Activated naive CD4-positive, alpha-beta T cell treated with anti-CD3 and anti-CD28 coated beads for 36 hours (primary cell): ENCODE data around the gene NSD2. TPM values are rescaled to one million over a fixed set of nuclear protein-coding genes. Genes with fewer than 3 reads are reported as not detected.
"Not testable (repeated sequence)": the region's sequence is repeated elsewhere in the genome, so short reads cannot be mapped to it uniquely, and the experiment has no call there.

Source experiments
- CTCF ChIA-PET: fragments of 350-600 bp; sonication (Branson Sonifier 250); formaldehyde crosslinking; loops from one replicate; lab custom pipeline; 2021; ENCODE audit warnings: antibody characterized with exemption; lab: Charles Lee
- DNase-seq: peaks from one replicate; pipeline ENCODE4 v3.0.0-alpha.2; 2020
- H3K27ac Mint-ChIP-seq: one replicate; pipeline ENCODE4 v1.8.0; 2021; ENCODE audit warnings: mild to moderate bottlenecking, mixed read lengths
- H3K27me3 Mint-ChIP-seq: one replicate; pipeline ENCODE4 v1.8.0; 2021; ENCODE audit warnings: low read depth, mixed read lengths
- H3K36me3 Mint-ChIP-seq: one replicate; pipeline ENCODE4 v1.8.0; 2021; ENCODE audit warnings: low read depth, mixed read lengths
- H3K4me1 Mint-ChIP-seq: one replicate; pipeline ENCODE4 v1.8.0; 2021; ENCODE audit warnings: low read depth, mixed read lengths
- H3K4me3 Mint-ChIP-seq: one replicate; pipeline ENCODE4 v1.8.0; 2021; ENCODE audit warnings: mild to moderate bottlenecking, moderate library complexity, mixed read lengths
- H3K9me3 Mint-ChIP-seq: one replicate; pipeline ENCODE4 v1.8.0; 2021; ENCODE audit warnings: mixed read lengths
- intact Hi-C: fragments of 100-400 bp; cut with micrococcal nuclease; formaldehyde crosslinking; loops from one replicate; pipeline ENCODE4 v1.15.1; 2023
- total RNA-seq, 2 experiments: library from RNA; stranded (reverse); gene quantifications; one replicate each; pipeline ENCODE4 v1.2.3, GENCODE V29; 2021

Gene NSD2
- total RNA-seq, 2 experiments from 2014 or later, result 246 to 250 TPM

DNA sequence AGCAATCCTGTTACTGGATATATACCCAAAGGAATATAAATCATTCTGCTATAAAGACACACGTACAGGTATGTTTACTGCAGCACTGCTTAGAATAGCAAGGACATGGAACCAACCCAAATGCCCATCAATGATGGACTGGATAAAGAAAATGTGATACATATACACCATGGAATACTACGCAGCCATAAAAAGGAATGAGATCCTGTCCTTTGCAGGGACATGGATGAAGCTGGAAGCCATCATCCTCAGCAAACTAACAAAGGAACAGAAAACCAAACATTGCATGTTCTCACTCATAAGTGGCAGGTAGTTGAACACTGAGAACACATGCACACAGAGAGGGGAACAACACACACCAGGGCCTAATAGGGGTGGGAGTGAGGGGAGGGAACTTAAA, 132.2 kb downstream of the NSD2 start:
- Mint-ChIP-seq H3K9me3 (peaks cover 19% of the 10 kb centered on the region), H3K4me1 (peaks cover 56% of the 10 kb centered on the region), H3K36me3 (peaks cover 46% of the 10 kb centered on the region)
- intact Hi-C loops, H3K27ac Mint-ChIP-seq, H3K27me3 Mint-ChIP-seq, CTCF ChIA-PET, DNase-seq, H3K4me3 Mint-ChIP-seq: not testable (repeated sequence)

DNA sequence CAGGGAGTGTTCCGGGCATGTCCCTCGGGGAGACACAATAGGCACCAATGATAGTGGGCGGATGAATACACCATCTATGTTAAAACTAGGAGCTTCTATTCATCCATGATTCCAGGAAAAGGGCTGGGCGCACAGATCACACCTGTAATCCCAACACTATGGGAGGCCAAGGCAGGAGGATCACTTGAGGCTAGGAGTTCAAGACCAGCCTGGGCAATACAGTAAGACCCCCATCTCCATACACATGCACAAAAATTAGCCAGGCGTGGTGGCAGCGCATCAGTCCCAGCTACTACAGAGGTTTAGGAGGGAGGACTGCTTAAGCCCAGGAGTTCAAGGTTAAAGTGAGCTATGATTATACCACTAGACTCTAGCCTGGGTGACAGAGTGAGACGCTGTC, 135.2 kb downstream of the NSD2 start:
- CTCF ChIA-PET, result interaction anchor here (1.4 kb wide), 1 partner anchor 11 kb away, joined by 5 read pairs; no protein-coding TSS in a partner anchor
- Mint-ChIP-seq H3K36me3 (peaks cover 18% of the 10 kb centered on the region), H3K9me3 (no peaks in the 10 kb centered on the region), H3K4me1 (peaks cover 43% of the 10 kb centered on the region), H3K27ac (no peak overlapping the region), H3K4me3 (no peak overlapping the region), H3K27me3 (no peaks in the 10 kb centered on the region)
- intact Hi-C loops, result no loop called here
- DNase-seq, result no peak

DNA sequence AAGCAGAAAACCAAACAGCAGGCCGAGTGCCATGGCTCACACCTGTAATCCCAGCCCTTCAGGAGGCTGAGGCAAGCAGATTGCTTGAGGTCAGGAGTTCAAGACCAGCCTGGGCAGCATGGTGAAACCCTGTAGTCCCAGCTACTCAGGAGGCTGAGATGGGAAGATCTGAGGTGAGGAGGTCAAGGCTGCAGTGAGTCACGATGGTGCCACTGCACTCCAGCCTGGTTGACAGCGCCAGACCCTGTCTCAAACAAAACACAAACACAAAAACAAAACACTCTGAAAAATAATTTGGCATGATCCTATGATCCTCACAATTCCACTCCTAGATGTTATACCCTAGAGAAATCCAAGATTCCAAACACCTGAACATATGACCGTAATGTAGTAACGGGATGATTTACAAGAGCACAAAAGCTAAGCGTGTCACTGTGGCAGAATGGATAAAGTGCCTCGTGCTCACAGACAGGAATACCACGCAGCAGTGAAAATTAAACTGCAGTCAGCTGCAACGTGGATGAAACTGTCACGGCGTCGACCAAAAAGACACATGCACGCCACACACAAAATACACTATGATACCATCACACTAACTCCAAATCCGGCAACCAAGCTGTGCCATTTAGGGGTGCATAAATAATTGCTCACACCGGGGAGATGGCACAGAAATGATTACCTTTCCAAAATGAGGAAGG, 135.9 kb downstream of the NSD2 start:
- H3K27me3 Mint-ChIP-seq, result no peaks in the 10 kb centered on the region
- H3K4me3 Mint-ChIP-seq, result peak overlapping the region; percentile 85
- intact Hi-C loops, result no loop called here
- no peak for DNase-seq
- H3K4me1 Mint-ChIP-seq, result peaks cover 43% of the 10 kb centered on the region
- H3K36me3 Mint-ChIP-seq, result peaks cover 18% of the 10 kb centered on the region
- H3K27ac Mint-ChIP-seq, result no peak overlapping the region
- H3K9me3 Mint-ChIP-seq, result no peaks in the 10 kb centered on the region
- CTCF ChIA-PET, result interaction anchor here (1.4 kb wide), 1 partner anchor 12 kb away, joined by 5 read pairs; no protein-coding TSS in a partner anchor

DNA sequence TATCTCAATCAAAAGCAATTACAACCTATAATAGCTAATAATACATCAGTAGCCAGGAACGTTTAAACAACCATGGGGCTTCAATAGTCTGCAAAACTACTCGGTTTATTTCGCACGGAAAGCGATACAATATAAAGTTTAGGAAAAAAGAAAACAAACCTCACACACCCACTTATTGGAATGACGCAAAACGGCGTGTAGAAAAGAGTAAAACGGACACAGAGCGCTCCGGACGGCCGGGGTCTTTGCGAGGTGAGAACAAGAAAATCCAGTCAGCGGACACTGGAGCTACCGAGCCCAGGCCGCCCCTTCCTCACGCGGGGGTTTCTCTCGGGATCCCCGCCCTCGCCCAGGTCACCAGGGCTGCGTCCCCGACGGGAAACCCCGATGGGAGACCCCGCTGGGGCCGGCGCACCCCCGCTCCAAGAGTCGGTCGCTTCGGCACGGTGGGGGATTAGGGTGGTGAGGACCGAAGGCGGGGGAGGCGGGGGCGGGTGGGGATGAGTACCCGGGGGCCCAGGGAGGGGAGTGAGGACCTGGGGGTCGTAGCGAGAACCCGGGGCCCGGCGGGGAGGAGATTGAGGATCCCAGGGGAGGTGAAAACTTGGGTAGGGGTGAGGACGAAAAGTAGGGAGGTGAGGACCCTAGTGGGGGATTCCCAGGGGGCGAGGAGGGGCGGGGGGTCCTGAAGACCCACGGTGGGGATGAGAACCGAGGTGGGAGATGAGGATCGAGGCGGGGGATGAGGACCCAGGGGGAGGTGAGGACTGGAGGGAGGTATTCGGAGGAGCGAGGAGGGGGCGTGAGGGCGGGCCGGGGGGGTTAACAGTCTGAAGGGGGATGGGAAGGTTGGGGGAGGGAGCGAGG, 136.8 kb downstream of the NSD2 start:
- intact Hi-C loops, result loop anchor here (1.0 to 2.0 kb wide), 3 partner anchors 138 to 759 kb away; partner anchors contain the start of gene CTBP1

DNA sequence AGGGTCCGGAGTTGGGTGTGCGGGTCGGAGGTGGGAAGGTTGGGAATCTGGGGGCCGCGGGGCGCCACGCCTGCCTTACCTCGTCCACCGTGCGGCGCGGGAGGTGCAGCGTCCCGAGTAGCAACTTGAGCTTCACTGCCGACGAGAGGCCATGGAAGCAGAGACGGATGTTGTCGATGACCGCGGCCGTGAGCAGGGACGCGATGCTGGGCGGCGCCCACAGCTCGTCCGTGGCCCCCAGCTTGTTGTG, 137.4 kb downstream of the NSD2 start:
- Mint-ChIP-seq H3K36me3 (peaks cover 5% of the 10 kb centered on the region), H3K27ac (peak overlapping the region; percentile 87)
- DNase-seq, result no peak

More for the DNA sequence above, 136.8 kb downstream of the NSD2 start:
- no peak for DNase-seq
- peaks cover 10% of the 10 kb centered on the region for H3K36me3 Mint-ChIP-seq
- peak overlapping the region; percentile 87 for H3K27ac Mint-ChIP-seq
- CTCF ChIA-PET, result no interaction called here
- peak overlapping the region; percentile 85 for H3K4me3 Mint-ChIP-seq
- H3K27me3 Mint-ChIP-seq, result no peaks in the 10 kb centered on the region
- no peaks in the 10 kb centered on the region for H3K9me3 Mint-ChIP-seq
- H3K4me1 Mint-ChIP-seq, result peaks cover 34% of the 10 kb centered on the region

DNA sequence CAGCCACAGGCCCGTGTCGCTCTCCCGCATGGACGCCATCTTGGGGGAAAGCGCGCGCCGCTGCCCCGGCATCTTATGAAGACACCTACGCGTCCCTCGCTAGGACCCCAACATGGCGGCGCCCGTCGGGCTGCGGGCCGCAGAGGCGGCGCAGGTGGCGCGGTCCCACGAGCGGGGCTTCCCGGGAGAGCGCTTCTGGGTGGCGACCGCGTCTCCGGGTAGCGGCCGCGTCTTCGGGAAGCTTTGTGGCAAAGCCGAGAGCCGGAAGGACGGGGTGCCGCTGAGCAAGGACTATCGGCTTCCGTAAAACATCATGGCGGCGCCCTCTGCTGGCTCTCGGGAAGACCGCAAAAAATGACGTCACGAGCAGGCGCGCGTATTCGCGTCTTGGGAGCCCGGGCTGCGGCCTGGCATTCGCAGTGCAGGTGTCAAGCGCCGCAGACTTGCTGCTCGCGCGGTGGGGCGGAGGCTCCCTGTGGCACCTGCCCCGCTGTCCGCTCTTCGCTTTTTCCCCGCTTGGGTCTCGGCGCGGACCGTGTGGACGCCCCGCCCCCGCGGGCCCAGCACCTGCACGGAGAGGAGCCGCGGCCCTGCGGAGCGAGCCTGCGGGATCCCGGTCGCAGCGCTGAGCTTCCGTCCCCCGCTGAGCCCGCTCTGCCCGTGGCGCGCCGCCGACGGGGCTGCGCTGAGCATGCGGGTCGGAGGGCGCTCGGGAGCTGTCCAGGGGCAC, 137.9 kb downstream of the NSD2 start, which contains the start of gene NELFA:
Gene NELFA, minus strand, starts transcription at position 54 of the 730 bp plus-strand sequence. Its CDS starts 15 bp downstream, at position 39.
- H3K9me3 Mint-ChIP-seq, result no peaks in the 10 kb centered on the region
- H3K4me1 Mint-ChIP-seq, result peaks cover 29% of the 10 kb centered on the region
- intact Hi-C loops, result loop anchor here (1.0 to 2.0 kb wide), 9 partner anchors 32 to 760 kb away; partner anchors contain the start of genes CTBP1, HAUS3, LETM1 and MXD4

More for the DNA sequence above, 137.4 kb downstream of the NSD2 start:
- Mint-ChIP-seq H3K27me3 (no peaks in the 10 kb centered on the region), H3K4me3 (peak overlapping the region; percentile 85), H3K9me3 (no peaks in the 10 kb centered on the region), H3K4me1 (peaks cover 29% of the 10 kb centered on the region)
- intact Hi-C loops, result loop anchor here (1.0 to 2.0 kb wide), 3 partner anchors 138 to 760 kb away; partner anchors contain the start of gene CTBP1
- CTCF ChIA-PET, result interaction anchor here (0.6 to 1.2 kb wide), 2 partner anchors 21 to 28 kb away, joined by 3 to 4 read pairs; no protein-coding TSS in a partner anchor

DNA sequence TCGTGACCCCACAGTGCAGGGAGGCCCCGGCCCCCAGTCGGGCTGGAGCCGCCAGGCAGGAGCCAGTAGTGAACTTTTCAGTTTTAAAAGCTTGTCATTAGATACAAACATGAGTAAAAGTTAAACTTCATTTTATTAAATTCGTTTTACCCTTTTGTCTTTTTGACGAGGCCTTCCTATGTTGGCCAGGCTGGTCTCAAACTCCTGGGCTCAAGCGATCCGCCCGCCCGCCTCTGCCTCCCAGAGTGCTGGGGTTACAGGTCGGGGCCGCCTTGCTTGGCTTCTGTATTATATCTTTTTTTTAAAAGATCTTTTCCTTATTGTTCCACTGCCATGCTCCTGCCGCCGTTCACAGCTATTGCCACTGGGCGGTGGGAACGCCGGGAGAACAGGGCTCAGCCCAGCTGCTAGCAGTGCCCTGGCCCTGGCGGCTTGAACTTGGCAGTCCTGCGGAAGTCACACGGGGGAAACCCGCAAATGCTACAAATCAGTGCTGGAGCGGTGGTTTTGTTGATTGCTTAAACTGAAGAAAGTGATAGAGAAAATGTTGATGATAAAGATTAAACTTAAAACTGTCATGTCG, 138.5 kb downstream of the NSD2 start:
- intact Hi-C loops, result loop anchor here (1.0 to 2.0 kb wide), 8 partner anchors 32 to 761 kb away; partner anchors contain the start of genes CTBP1, HAUS3, LETM1 and MXD4
- Mint-ChIP-seq H3K4me1 (peaks cover 29% of the 10 kb centered on the region), H3K27ac (peak overlapping the region; percentile 87), H3K36me3 (peaks cover 2% of the 10 kb centered on the region), H3K4me3 (peak overlapping the region; percentile 85), H3K9me3 (no peaks in the 10 kb centered on the region), H3K27me3 (no peaks in the 10 kb centered on the region)
- CTCF ChIA-PET, result interaction anchor here (0.6 to 1.3 kb wide), 3 partner anchors 27 to 110 kb away, joined by 3 read pairs; no protein-coding TSS in a partner anchor
- peak; percentile 77 for DNase-seq

More for the DNA sequence above, 137.9 kb downstream of the NSD2 start, which contains the start of gene NELFA:
- H3K27me3 Mint-ChIP-seq, result no peaks in the 10 kb centered on the region
- CTCF ChIA-PET, result interaction anchor here (0.6 to 1.3 kb wide), 3 partner anchors 20 to 109 kb away, joined by 3 to 4 read pairs (median 3); no protein-coding TSS in a partner anchor
- peak within 1 kb of the TSS; percentile 87 for H3K27ac Mint-ChIP-seq
- H3K36me3 Mint-ChIP-seq, result peaks cover 3% of the 10 kb centered on the region
- peak within 1 kb of the TSS; percentile 85 for H3K4me3 Mint-ChIP-seq
- peak; percentile 97 for DNase-seq

DNA sequence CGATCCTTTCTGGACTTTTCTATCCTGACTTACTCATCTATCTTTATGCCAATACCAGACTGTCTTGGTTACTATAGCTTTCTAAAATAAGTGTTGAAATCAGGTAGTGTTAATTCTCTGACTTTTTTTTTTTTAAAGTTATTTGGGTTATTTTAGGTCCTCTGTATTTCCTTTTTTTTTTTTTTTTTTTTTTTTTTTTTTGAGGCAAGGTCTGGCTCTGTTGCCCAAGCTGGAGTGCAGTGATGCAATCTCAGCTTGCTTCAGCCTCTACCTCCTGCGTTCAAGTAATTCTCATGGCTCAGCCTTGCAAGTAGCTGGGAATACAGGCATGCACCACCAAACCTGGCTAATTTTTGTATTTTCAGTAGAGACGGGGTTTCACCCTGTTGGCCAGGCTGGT, 140.4 kb downstream of the NSD2 start:
- Mint-ChIP-seq H3K36me3 (no peaks in the 10 kb centered on the region), H3K4me3 (no peak overlapping the region), H3K27ac (no peak overlapping the region), H3K27me3 (no peaks in the 10 kb centered on the region), H3K4me1 (peaks cover 18% of the 10 kb centered on the region), H3K9me3 (no peaks in the 10 kb centered on the region)
- CTCF ChIA-PET, result interaction anchor here (0.7 kb wide), 1 partner anchor 136 kb away, joined by 3 read pairs; no protein-coding TSS in a partner anchor
- intact Hi-C loops, result no loop called here
- DNase-seq, result no peak

DNA sequence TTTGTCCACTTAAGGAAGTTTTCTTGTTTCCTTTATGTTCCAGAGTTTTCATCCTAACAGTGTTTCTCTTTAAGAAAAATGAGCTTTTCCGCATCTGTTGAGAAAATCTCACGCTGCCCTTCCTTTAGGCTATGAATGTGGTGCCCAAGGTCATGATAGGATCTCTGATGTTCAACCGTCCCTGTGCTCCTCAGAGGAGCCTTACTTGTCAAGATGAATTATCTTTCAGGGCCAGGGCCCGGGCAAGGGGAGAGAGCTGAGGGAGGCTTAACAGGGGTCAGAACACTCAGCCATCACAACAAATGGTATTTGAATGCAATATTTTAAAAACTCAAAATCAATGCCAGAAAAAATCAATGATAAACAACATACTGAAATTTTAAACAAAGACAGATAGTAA, 143.8 kb downstream of the NSD2 start:
- Mint-ChIP-seq H3K4me3 (no peak overlapping the region), H3K36me3 (no peaks in the 10 kb centered on the region), H3K27me3 (no peaks in the 10 kb centered on the region), H3K4me1 (peaks cover 5% of the 10 kb centered on the region), H3K27ac (no peak overlapping the region), H3K9me3 (no peaks in the 10 kb centered on the region)
- no peak for DNase-seq
- intact Hi-C loops, result no loop called here
- CTCF ChIA-PET, result no interaction called here

DNA sequence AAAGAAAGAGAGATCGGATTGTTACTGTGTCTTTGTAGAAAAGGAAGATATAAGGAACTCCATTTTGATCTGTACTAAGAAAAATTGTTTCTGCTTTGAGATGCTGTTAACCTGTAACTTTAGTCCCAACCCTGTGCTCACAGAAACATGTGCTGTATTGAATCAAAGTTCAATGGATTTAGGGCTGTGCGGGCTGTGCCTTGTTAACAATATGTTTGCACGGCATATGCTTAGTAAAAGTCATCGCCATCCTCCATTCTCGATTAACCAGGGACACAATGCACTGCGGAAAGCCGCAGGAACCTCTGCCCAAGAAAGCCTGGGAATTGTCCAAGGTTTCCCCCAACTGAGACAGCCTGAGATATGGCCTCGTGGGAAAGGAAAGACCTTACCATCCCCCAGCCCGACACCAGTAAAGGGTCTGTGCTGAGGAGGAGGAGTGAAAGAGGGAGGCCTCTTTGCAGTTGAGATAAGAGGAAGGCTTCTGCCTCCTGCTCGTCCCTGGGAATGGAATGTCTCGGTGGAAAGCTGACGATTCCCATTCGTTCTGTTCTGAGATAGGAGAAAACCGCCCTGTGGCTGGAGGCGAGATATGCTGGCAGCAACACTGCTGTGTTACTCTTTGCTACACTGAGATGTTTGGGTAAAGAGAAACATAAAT, 150.3 kb downstream of the NSD2 start:
- H3K9me3 Mint-ChIP-seq, intact Hi-C loops, H3K36me3 Mint-ChIP-seq, H3K4me3 Mint-ChIP-seq, CTCF ChIA-PET, H3K4me1 Mint-ChIP-seq, DNase-seq, H3K27ac Mint-ChIP-seq: not testable (repeated sequence)
- peaks cover 23% of the 10 kb centered on the region for H3K27me3 Mint-ChIP-seq

DNA sequence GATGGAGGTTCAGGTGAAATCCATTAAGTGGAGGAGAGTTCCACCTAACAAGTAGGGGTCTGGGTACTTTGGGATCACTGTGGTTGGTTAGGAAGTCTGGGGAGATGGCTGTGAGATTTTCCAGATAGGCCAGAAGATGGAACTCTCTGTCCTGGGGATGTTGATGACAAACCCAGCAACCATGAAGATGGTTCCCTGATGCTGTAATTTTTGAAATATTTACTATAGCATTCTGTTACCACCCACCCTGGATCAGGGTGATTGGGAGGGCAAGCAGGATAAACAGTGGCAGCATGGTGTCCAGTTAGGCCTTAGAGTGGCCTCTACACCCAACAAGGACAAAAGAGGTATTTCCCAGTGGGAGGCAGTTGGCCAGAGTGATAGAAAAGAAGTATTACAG, 153.5 kb downstream of the NSD2 start:
- H3K27ac Mint-ChIP-seq, result no peak overlapping the region
- no peak overlapping the region for H3K4me3 Mint-ChIP-seq
- intact Hi-C loops, result no loop called here
- H3K27me3 Mint-ChIP-seq, result peaks cover 23% of the 10 kb centered on the region
- CTCF ChIA-PET, result no interaction called here
- peaks cover 4% of the 10 kb centered on the region for H3K9me3 Mint-ChIP-seq
- H3K4me1 Mint-ChIP-seq, result no peaks in the 10 kb centered on the region
- peaks cover 2% of the 10 kb centered on the region for H3K36me3 Mint-ChIP-seq
- no peak for DNase-seq
